ENCODE data around the gene MAMDC4. TPM values are rescaled to one million over a fixed set of nuclear protein-coding genes. Genes with fewer than 3 reads are reported as not detected.
A peak's percentile ranks its signal among the peaks of the same experiment; 100 is the strongest.
"Not testable (repeated sequence)": the region's sequence is repeated elsewhere in the genome, so short reads cannot be mapped to it uniquely, and the experiment has no call there.

The MAMDC4 gene
- total RNA-seq, 6 experiments from 2014 or later = 2.3 to 3.4 (median 3.0) TPM

GRCh38 chr9:136839229-136840139 lies 12.7 kb upstream of the MAMDC4 start:
- no peak for TF ChIP-seq CTCF (IDR thresholded peaks at IDR 0.05)
- Mint-ChIP-seq H3K27ac (no peak overlapping the region), H3K36me3 (ENCODE audit: low read depth) (peaks cover 4% of the 10 kb centered on the region), H3K4me1 (ENCODE audit: low read depth) (peaks cover 20% of the 10 kb centered on the region), H3K27me3 (ENCODE audit: insufficient read depth) (peaks cover 10% of the 10 kb centered on the region), H3K4me3 (no peak overlapping the region), H3K9me3 (no peaks in the 10 kb centered on the region)
- no peak for DNase-seq

- no peak overlapping the region for H3K27ac Mint-ChIP-seq
- DNase-seq = no peak
Measured at GRCh38 chr9:136840140-136840876, 11.8 kb upstream of the MAMDC4 start.

GRCh38 chr9:136840877-136841645 lies 11.1 kb upstream of the MAMDC4 start:
- peak; percentile 59 for DNase-seq
- H3K27me3 Mint-ChIP-seq (ENCODE audit: insufficient read depth) = peaks cover 10% of the 10 kb centered on the region
- H3K9me3 Mint-ChIP-seq = no peaks in the 10 kb centered on the region
- peaks cover 4% of the 10 kb centered on the region for H3K36me3 Mint-ChIP-seq (ENCODE audit: low read depth)
- peaks cover 20% of the 10 kb centered on the region for H3K4me1 Mint-ChIP-seq (ENCODE audit: low read depth)
- H3K27ac Mint-ChIP-seq = peak overlapping the region; percentile 9; the same call in 1 of the 2 replicates
- TF ChIP-seq CTCF (IDR thresholded peaks at IDR 0.05) = no peak
- no peak overlapping the region; the same call in 1 of the 2 replicates for H3K4me3 Mint-ChIP-seq

More at GRCh38 chr9:136840140-136840876, 11.8 kb upstream of the MAMDC4 start:
- Mint-ChIP-seq H3K4me3 (peak overlapping the region; percentile 41; the same call in 1 of the 2 replicates), H3K27me3 (ENCODE audit: insufficient read depth) (peaks cover 10% of the 10 kb centered on the region), H3K9me3 (no peaks in the 10 kb centered on the region), H3K36me3 (ENCODE audit: low read depth) (peaks cover 4% of the 10 kb centered on the region), H3K4me1 (ENCODE audit: low read depth) (peaks cover 20% of the 10 kb centered on the region)
- TF ChIP-seq CTCF (IDR thresholded peaks at IDR 0.05) = no peak

GRCh38 chr9:136841646-136842379 lies 10.3 kb upstream of the MAMDC4 start:
- Mint-ChIP-seq H3K4me3 (peak overlapping the region; percentile 89), H3K27me3 (ENCODE audit: insufficient read depth) (peaks cover 14% of the 10 kb centered on the region), H3K27ac (peak overlapping the region; percentile 9; the same call in 1 of the 2 replicates), H3K4me1 (ENCODE audit: low read depth) (peaks cover 20% of the 10 kb centered on the region)
- not testable (repeated sequence) for H3K36me3 Mint-ChIP-seq (ENCODE audit: low read depth); H3K9me3 Mint-ChIP-seq; DNase-seq

- H3K27me3 Mint-ChIP-seq (ENCODE audit: insufficient read depth) = peaks cover 14% of the 10 kb centered on the region
- H3K36me3 Mint-ChIP-seq (ENCODE audit: low read depth); H3K9me3 Mint-ChIP-seq: not testable (repeated sequence)
- peak; percentile 91 for TF ChIP-seq CTCF (IDR thresholded peaks at IDR 0.05)
- H3K4me3 Mint-ChIP-seq = peak within 1 kb of the TSS; percentile 89
- peaks cover 20% of the 10 kb centered on the region for H3K4me1 Mint-ChIP-seq (ENCODE audit: low read depth)
- peak within 1 kb of the TSS; percentile 53 for H3K27ac Mint-ChIP-seq
- DNase-seq = peak; percentile 61
Measured at GRCh38 chr9:136842380-136842948, 9.7 kb upstream of the MAMDC4 start, which contains the start of gene AJM1. Gene AJM1 (plus strand): TSS chr9:136842478. CDS start chr9:136844415, 1,937 bp downstream.

GRCh38 chr9:136843159-136843800 lies 8.9 kb upstream of the MAMDC4 start:
- Mint-ChIP-seq H3K27me3 (ENCODE audit: insufficient read depth) (peaks cover 20% of the 10 kb centered on the region), H3K4me3 (peak overlapping the region; percentile 63), H3K4me1 (ENCODE audit: low read depth) (peaks cover 20% of the 10 kb centered on the region), H3K27ac (peak overlapping the region; percentile 55)
- not testable (repeated sequence) for H3K9me3 Mint-ChIP-seq; H3K36me3 Mint-ChIP-seq (ENCODE audit: low read depth); DNase-seq

All from HFFc6 (cell line).